Thymus (tissue), 11 donors: ENCODE measurements around the gene CHST1. TPM values are rescaled to one million over a fixed set of nuclear protein-coding genes. Genes with fewer than 3 reads are reported as not detected.

Source experiments
- DNase-seq, 9 donors: peaks; one replicate each; pipeline ENCODE4 v3.0.0-alpha.2; 2013; ENCODE audit warnings: low spot score in 9 of 9, low read depth in 6 of 9, missing footprints in 1 of 9
- H3K27ac ChIP-seq, 2 donors: one replicate each; pipeline ENCODE4 v1.5.1; 2013; ENCODE audit warnings: control low read depth in 1 of 2, low read depth in 1 of 2, low read length in 1 of 2, mild to moderate bottlenecking in 1 of 2, moderate library complexity in 1 of 2
- H3K27me3 ChIP-seq, 2 donors: one replicate each; pipeline ENCODE4 v1.5.1; 2013; ENCODE audit warnings: low read length in 1 of 2; ENCODE audit not compliant: control insufficient read depth in 2 of 2, insufficient read depth in 1 of 2
- H3K36me3 ChIP-seq, 2 donors: one replicate each; pipeline ENCODE4 v1.5.1; 2013; ENCODE audit warnings: low read length in 1 of 2, mild to moderate bottlenecking in 1 of 2, moderate library complexity in 1 of 2; ENCODE audit not compliant: control insufficient read depth in 2 of 2, insufficient read depth in 2 of 2
- H3K4me1 ChIP-seq, 2 donors: one replicate each; pipeline ENCODE4 v1.5.1; 2013; ENCODE audit warnings: low read length in 2 of 2; ENCODE audit not compliant: control insufficient read depth in 2 of 2, insufficient read depth in 2 of 2
- H3K4me3 ChIP-seq, 2 donors: one replicate each; pipeline ENCODE4 v1.5.1; 2013; ENCODE audit warnings: low read length in 2 of 2, control low read depth in 1 of 2, mild to moderate bottlenecking in 1 of 2
- H3K9me3 ChIP-seq, 2 donors: one replicate each; pipeline ENCODE4 v1.5.1; 2013; ENCODE audit warnings: low read length in 1 of 2, mild to moderate bottlenecking in 1 of 2; ENCODE audit not compliant: control insufficient read depth in 2 of 2, insufficient read depth in 1 of 2
- WGBS: extraction: QIAGEN DNeasy Blood & Tissue Kit; methylation state at CpG from one replicate; pipeline ENCODE4 v1.1.7; 2013; 5-methylcytosine and 5-hydroxymethylcytosine counted together
- polyA plus RNA-seq: library from polyadenylated mRNA; stranded (reverse); fragments of 200-250 nt; gene quantifications from one replicate; pipeline ENCODE4 v1.2.3, GENCODE V29; 2013
- total RNA-seq: library from RNA; stranded (reverse); fragments of 120-200 nt; gene quantifications from one replicate; pipeline ENCODE4 v1.2.4, GENCODE V29; 2013
- donor health status: healthy.

CHST1 gene
- total and polyA plus RNA-seq, 2 donors: 0.80 to 2.5 TPM

DNA sequence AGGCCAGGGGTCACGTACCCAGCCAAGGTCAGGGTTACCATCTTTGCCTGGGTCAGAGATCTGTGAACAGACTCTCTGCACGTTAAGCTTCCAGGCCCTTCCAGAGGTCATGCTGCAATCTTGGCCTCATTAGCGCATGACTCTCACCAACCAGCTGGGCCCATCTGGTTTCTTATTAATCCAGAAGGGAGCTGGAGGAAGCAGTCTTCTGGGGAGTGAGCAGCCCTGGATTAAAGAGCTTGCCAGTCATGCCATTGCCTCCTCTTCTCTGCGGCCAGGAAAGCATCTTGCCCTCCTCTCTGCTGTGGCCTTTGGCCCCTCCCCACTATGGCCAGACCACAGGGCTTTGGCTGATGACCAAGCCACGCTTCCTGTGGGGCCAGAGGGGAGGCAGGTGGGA, 57.4 kb downstream of the CHST1 start:
- Histone ChIP-seq H3K36me3 (no peaks in the 10 kb centered on the region), H3K4me3 (no peak overlapping the region), H3K9me3 (peaks cover 0 to under 1% of the 10 kb centered on the region in 2 donors), H3K4me1 (no peaks in the 10 kb centered on the region), H3K27ac (no peak overlapping the region), H3K27me3 (peaks cover 0 to 12% of the 10 kb centered on the region in 2 donors)
- WGBS: 75% methylated on average over 5 of the region's 5 CpGs
- DNase-seq: no peak

DNA sequence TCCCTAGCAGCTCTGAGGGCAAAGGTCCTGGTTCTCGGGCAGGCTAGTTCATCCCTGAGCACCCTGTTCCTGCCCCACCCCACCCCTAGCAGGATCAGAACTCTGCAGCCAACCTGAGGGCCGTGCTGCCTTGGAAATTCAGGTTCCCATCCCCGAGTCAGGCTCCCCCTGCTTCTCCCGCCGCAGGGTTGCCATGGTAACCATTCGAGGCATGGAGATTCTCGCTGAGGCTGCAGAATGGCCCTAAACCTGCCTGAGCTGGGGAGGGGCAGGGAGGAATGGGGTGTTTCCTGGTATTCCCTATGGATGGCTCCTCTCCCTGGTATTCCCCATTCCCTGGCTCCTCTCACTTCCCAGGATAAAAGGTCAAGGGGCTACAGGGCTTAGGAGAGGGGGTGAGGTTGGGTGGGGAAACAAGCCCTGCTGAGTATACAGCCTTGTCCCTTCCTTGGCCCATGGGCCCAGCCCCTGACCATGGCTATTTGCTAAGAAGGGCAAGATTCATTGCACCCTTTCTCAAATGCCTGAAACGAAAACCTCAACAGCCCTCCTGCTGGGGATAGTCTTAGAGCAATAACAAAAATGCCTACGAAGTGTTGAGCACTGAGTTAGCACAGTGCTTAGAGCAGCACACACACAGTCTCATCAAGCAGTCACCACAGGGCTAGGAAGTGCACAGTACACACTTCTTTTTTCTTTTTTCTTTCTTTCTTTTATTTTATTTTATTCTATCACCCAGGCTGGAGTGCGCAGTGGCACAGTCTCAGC, 58.7 kb downstream of the CHST1 start:
- Histone ChIP-seq H3K9me3 (peaks cover 0 to 1% of the 10 kb centered on the region in 2 donors), H3K4me1 (no peaks in the 10 kb centered on the region), H3K4me3 (no peak overlapping the region), H3K36me3 (no peaks in the 10 kb centered on the region), H3K27me3 (peaks cover 0 to 12% of the 10 kb centered on the region in 2 donors), H3K27ac (no peak overlapping the region)
- 22% methylated on average over 10 of the region's 10 CpGs for WGBS
- DNase-seq: no peak

DNA sequence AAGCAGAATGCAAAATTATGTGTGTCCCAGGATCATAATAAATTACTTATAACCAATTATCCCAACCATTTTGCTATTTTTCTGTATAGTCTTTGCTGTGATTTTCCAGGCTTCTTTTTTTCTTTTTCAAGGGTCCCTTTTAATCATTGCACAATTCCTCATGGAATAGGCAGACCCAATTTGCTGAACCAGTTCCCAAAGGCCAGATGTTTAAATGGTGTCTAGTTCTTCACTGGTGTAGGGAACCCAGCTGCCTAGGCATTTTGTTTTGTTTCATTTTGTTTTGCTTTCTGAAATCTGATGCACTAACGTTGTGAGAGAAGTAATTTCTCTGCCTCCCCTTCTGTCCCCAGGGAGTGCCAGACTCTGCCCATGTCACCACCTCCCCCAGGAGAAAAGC, 60.4 kb downstream of the CHST1 start:
- Histone ChIP-seq H3K27ac (no peak overlapping the region), H3K4me1 (no peaks in the 10 kb centered on the region), H3K27me3 (peaks cover 0 to 12% of the 10 kb centered on the region in 2 donors), H3K36me3 (no peaks in the 10 kb centered on the region), H3K9me3 (peaks cover 0 to 1% of the 10 kb centered on the region in 2 donors), H3K4me3 (no peak overlapping the region)
- no peak for DNase-seq
- WGBS: 49% methylated on average over 1 of the region's 1 CpG

- H3K4me3 ChIP-seq: no peak overlapping the region
- peaks cover 0 to 12% of the 10 kb centered on the region in 2 donors for H3K27me3 ChIP-seq
- H3K27ac ChIP-seq: no peak overlapping the region
- no peak for DNase-seq
- no peaks in the 10 kb centered on the region for H3K4me1 ChIP-seq
- no peaks in the 10 kb centered on the region for H3K36me3 ChIP-seq
- peaks cover 0 to 1% of the 10 kb centered on the region in 2 donors for H3K9me3 ChIP-seq
- WGBS: 25% methylated on average over 11 of the region's 11 CpGs
These were observed 61.3 kb downstream of the CHST1 start for GRCh38 chr11:45603946-45604682.

- Histone ChIP-seq H3K27me3 (peaks cover 0 to 5% of the 10 kb centered on the region in 2 donors), H3K36me3 (no peaks in the 10 kb centered on the region), H3K27ac (no peak overlapping the region), H3K9me3 (peaks cover 0 to 1% of the 10 kb centered on the region in 2 donors), H3K4me3 (no peak overlapping the region), H3K4me1 (no peaks in the 10 kb centered on the region)
- 91% methylated on average over 11 of the region's 11 CpGs for WGBS
- no peak for DNase-seq
These were observed 66.1 kb downstream of the CHST1 start for GRCh38 chr11:45599161-45599943.

Other genes starting within 250 kb of the CHST1 start
- 0.99 TPM for gene SLC35C1, start 139.5 kb upstream of the CHST1 start, total RNA-seq
- gene SLC35C1, start 139.5 kb upstream of the CHST1 start, polyA plus RNA-seq: 7.3 TPM
- 9.9 TPM for gene CRY2, start 181.9 kb upstream of the CHST1 start, total RNA-seq
- gene CRY2, start 181.9 kb upstream of the CHST1 start, polyA plus RNA-seq: 12.3 TPM
- 1.1 TPM for gene MAPK8IP1, start 220.0 kb upstream of the CHST1 start, total RNA-seq
- 2.1 TPM for gene MAPK8IP1, start 220.0 kb upstream of the CHST1 start, polyA plus RNA-seq
- 0.52 TPM for gene FREY1, start 241.6 kb upstream of the CHST1 start, total RNA-seq
- gene FREY1, start 241.6 kb upstream of the CHST1 start, polyA plus RNA-seq: 0.62 TPM